Uterus (tissue), 4 donors: ENCODE results near the gene ADH6. TPM values are rescaled to one million over a fixed set of nuclear protein-coding genes. Genes with fewer than 3 reads are reported as not detected.
"Not testable (repeated sequence)": the region's sequence is repeated elsewhere in the genome, so short reads cannot be mapped to it uniquely, and the experiment has no call there.

Source experiments
- DNase-seq, 2 donors: peaks; one replicate each; pipeline ENCODE4 v3.0.0-alpha.2; 2019 to 2020
- H3K27ac ChIP-seq, 2 donors: fragments of 200-600 bp; sonication (generic); 1 replicate in 1 of 2; 2 replicates in 1 of 2; pipeline ENCODE4 v1.5.1; 2016 to 2018
- H3K27me3 ChIP-seq, 2 donors: fragments of 200-600 bp; sonication (generic); one replicate each; pipeline ENCODE4 v1.5.1; 2018 to 2019; ENCODE audit warnings: control low read depth in 1 of 2
- H3K36me3 ChIP-seq, 2 donors: fragments of 200-600 bp; sonication (generic); one replicate each; pipeline ENCODE4 v1.5.1; 2019; ENCODE audit warnings: control low read depth in 1 of 2
- H3K4me1 ChIP-seq, 2 donors: fragments of 200-600 bp; sonication (generic); one replicate each; pipeline ENCODE4 v1.5.1; 2018 to 2019; ENCODE audit warnings: control low read depth in 1 of 2
- H3K4me3 ChIP-seq, 2 donors: fragments of 200-600 bp; sonication (generic); 1 replicate in 1 of 2; 2 replicates in 1 of 2; pipeline ENCODE4 v1.5.1; 2018 to 2019; ENCODE audit warnings: mild to moderate bottlenecking in 1 of 2
- H3K9me3 ChIP-seq, 2 donors: fragments of 200-600 bp; sonication (generic); one replicate each; pipeline ENCODE4 v1.5.1; 2019; ENCODE audit warnings: control low read depth in 1 of 2
- POLR2A ChIP-seq, 2 donors: fragments of 450-650 bp; IDR thresholded peaks; one replicate each; pipeline ENCODE4 v1.6.1; 2016; ENCODE audit warnings: antibody characterized with exemption in 2 of 2, mild to moderate bottlenecking in 1 of 2, moderate library complexity in 1 of 2
- intact Hi-C: fragments of 100-400 bp; cut with DNase I; formaldehyde crosslinking; loops from one replicate; pipeline ENCODE4 v1.15.1; 2023; ENCODE audit warnings: low total_unique reads
- total RNA-seq, 4 donors: library from RNA; depleted of rRNA in 3 of 4; stranded (reverse); fragments of >200 nt in 3 of 4; gene quantifications; one replicate each; pipeline versions ENCODE4 v1.1.0 to v1.2.4, GENCODE V29; 2014 to 2023
- TF ChIP-seq, protein P1 (sequence below), 4 experiments: fragments of 200-600 bp in 2 of 4; fragments of 450-650 bp in 2 of 4; sonication (generic) in 2 of 4; IDR thresholded peaks; one replicate each; pipeline ENCODE4 v1.5.1; 2016 to 2019; ENCODE audit warnings: antibody characterized with exemption in 4 of 4, mild to moderate bottlenecking in 2 of 4, moderate library complexity in 1 of 4
- donor health status: DM: yes; HTN: yes; CAD: no.

Gene ADH6
- total RNA-seq, 4 donors from 2014 or later: 3.4 TPM; not detected in 3

DNA sequence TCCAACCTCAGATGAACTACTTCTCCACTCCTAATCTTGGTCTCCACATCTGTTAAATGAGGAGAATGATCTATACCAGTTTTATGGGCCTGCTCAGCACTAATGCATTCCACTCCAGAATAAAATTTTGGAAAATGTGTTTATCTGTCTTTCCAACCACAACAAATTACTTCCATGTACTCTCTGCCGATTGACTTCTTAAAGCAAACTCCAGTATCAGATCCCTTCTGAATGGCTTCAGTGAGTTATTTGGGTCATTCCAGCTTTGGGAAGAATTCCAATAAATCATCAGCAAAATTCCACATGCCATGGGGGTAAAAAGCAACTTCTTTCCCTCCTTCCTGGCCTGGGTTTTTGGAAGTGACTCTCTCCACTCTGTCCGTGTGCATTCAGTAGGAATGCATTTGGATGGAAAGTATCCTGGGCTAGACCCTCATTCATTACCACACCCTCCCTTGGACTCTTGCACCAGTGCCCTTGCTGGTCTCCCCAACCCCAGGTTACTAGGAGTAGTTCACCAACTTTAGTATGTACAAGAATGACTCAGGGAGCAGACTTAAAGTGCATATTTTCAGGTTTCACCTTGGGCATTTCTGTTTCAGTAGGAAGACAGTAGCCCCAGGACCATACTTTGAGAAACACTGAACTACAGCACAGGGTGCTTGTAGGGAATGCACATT is 15.4 kb upstream of the ADH6 start:
- peak overlapping the region in 1 of 2 donors; percentile 11 for H3K27ac ChIP-seq
- intact Hi-C loops: no loop called here

GRCh38 chr4:99233397-99233796 is 14.4 kb upstream of the ADH6 start:
- H3K27ac ChIP-seq, intact Hi-C loops, H3K9me3 ChIP-seq, H3K4me3 ChIP-seq, H3K4me1 ChIP-seq, DNase-seq, H3K36me3 ChIP-seq, H3K27me3 ChIP-seq: not testable (repeated sequence)

More for the DNA sequence above, 15.4 kb upstream of the ADH6 start:
- Histone ChIP-seq H3K27me3 (no peaks in the 10 kb centered on the region), H3K4me3 (no peak overlapping the region), H3K36me3 (no peaks in the 10 kb centered on the region), H3K4me1 (no peaks in the 10 kb centered on the region), H3K9me3 (no peaks in the 10 kb centered on the region)
- no peak for DNase-seq
- no peak for TF ChIP-seq POLR2A (IDR thresholded peaks at IDR 0.05)
- TF ChIP-seq, protein P1, sequence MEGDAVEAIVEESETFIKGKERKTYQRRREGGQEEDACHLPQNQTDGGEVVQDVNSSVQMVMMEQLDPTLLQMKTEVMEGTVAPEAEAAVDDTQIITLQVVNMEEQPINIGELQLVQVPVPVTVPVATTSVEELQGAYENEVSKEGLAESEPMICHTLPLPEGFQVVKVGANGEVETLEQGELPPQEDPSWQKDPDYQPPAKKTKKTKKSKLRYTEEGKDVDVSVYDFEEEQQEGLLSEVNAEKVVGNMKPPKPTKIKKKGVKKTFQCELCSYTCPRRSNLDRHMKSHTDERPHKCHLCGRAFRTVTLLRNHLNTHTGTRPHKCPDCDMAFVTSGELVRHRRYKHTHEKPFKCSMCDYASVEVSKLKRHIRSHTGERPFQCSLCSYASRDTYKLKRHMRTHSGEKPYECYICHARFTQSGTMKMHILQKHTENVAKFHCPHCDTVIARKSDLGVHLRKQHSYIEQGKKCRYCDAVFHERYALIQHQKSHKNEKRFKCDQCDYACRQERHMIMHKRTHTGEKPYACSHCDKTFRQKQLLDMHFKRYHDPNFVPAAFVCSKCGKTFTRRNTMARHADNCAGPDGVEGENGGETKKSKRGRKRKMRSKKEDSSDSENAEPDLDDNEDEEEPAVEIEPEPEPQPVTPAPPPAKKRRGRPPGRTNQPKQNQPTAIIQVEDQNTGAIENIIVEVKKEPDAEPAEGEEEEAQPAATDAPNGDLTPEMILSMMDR (IDR thresholded peaks at IDR 0.05): no peak

DNA sequence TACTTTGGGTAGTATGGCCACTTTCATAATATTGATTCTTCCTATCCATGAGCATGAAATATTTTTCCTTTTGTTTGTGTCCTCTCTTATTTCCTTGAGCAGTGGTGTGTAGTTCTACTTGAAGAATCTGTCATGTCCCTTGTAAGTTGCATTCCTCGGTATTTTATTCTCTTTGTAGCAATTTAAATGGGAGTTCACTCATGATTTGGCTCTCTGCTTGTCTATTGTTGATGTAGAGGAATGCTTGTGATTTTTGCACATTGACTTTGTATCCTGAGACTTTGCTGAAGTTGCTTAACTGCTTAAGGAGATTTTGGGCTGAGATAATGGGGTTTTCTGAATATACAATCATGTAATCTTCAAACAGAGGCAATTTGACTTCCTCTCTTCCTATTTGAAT is 9.7 kb upstream of the ADH6 start:
- H3K36me3 ChIP-seq, H3K9me3 ChIP-seq, intact Hi-C loops, DNase-seq, H3K27ac ChIP-seq, H3K27me3 ChIP-seq, H3K4me3 ChIP-seq, H3K4me1 ChIP-seq: not testable (repeated sequence)

GRCh38 chr4:99227646-99228045 is 8.6 kb upstream of the ADH6 start:
- H3K27me3 ChIP-seq, H3K27ac ChIP-seq, DNase-seq, H3K4me3 ChIP-seq, H3K36me3 ChIP-seq, H3K4me1 ChIP-seq, H3K9me3 ChIP-seq, intact Hi-C loops: not testable (repeated sequence)

- no peaks in the 10 kb centered on the region for H3K9me3 ChIP-seq
- H3K36me3 ChIP-seq: no peaks in the 10 kb centered on the region
- TF ChIP-seq, protein P1 (IDR thresholded peaks at IDR 0.05): no peak
- TF ChIP-seq POLR2A (IDR thresholded peaks at IDR 0.05): no peak
- DNase-seq: no peak
- H3K4me3 ChIP-seq: no peak overlapping the region
- no peak overlapping the region for H3K27ac ChIP-seq
- H3K27me3 ChIP-seq: no peaks in the 10 kb centered on the region
- H3K4me1 ChIP-seq: no peaks in the 10 kb centered on the region
- intact Hi-C loops: no loop called here
Measured at GRCh38 chr4:99221980-99222379, 2.9 kb upstream of the ADH6 start.

- no peaks in the 10 kb centered on the region for H3K27me3 ChIP-seq
- intact Hi-C loops: no loop called here
- H3K27ac ChIP-seq: no peak overlapping the region
- H3K36me3 ChIP-seq: no peaks in the 10 kb centered on the region
- no peaks in the 10 kb centered on the region for H3K4me1 ChIP-seq
- TF ChIP-seq POLR2A (IDR thresholded peaks at IDR 0.05): no peak
- TF ChIP-seq, protein P1 (IDR thresholded peaks at IDR 0.05): no peak
- H3K4me3 ChIP-seq: no peak overlapping the region
- no peak for DNase-seq
- H3K9me3 ChIP-seq: no peaks in the 10 kb centered on the region
Measured at GRCh38 chr4:99219479-99219878, 433 bp upstream of the ADH6 start.

- TF ChIP-seq, protein P1 (IDR thresholded peaks at IDR 0.05): no peak
- TF ChIP-seq POLR2A (IDR thresholded peaks at IDR 0.05): no peak
- Histone ChIP-seq H3K27ac (no peak overlapping the region), H3K4me3 (no peak overlapping the region), H3K36me3 (no peaks in the 10 kb centered on the region), H3K9me3 (no peaks in the 10 kb centered on the region), H3K27me3 (no peaks in the 10 kb centered on the region), H3K4me1 (no peaks in the 10 kb centered on the region)
- intact Hi-C loops: no loop called here
- DNase-seq: no peak
Measured at GRCh38 chr4:99215521-99215920, 3.5 kb downstream of the ADH6 start.
